Endothelial cell of umbilical vein (primary cell): ENCODE results near the gene ANKRD33. TPM values are rescaled to one million over a fixed set of nuclear protein-coding genes. Genes with fewer than 3 reads are reported as not detected.

Experiments used
- BruUV-seq: library from RNA; stranded (reverse); fragments of 400-500 nt; replicated peaks from 2 replicates; lab custom pipeline; 2021; lab: Mats Ljungman, UMichigan
- CTCF ChIA-PET: fragments of 300-600, 350-600 bp; sonication (Branson Sonifier 250); formaldehyde crosslinking; loops from one replicate; lab custom pipeline; 2021; ENCODE audit warnings: antibody characterized with exemption, inconsistent platforms; lab: Charles Lee
- POLR2A ChIA-PET: fragments of 300-600, 350-600 bp; sonication (Branson Sonifier 250); formaldehyde crosslinking; loops from one replicate; lab custom pipeline; 2021; ENCODE audit warnings: antibody characterized with exemption, inconsistent platforms; lab: Charles Lee
- DNase-seq: peaks from one replicate; pipeline ENCODE4 v3.0.0-alpha.2; 2011; ENCODE audit warnings: low read depth, low spot score
- FAIRE-seq: peaks from 2 replicates; lab custom pipeline; 2011; peaks lifted over from hg19 to GRCh38; lab: Jason Lieb, UNC
- H2AFZ ChIP-seq: 2 replicates; pipeline ENCODE4 v1.6.0; 2012; ENCODE audit warnings: low read depth, low read length, control low read depth, inconsistent platforms
- H3K27ac ChIP-seq: 2 replicates; pipeline ENCODE4 v1.5.1; 2011; ENCODE audit warnings: low read depth, mild to moderate bottlenecking, control low read depth, low read length, moderate library complexity; ENCODE audit not compliant: insufficient read depth
- H3K27me3 ChIP-seq, 2 experiments: 2 replicates each; pipeline versions ENCODE4 v1.6.0 to v1.6.1; 2011; ENCODE audit warnings: low read length in 2 of 2, mixed read lengths in 1 of 2; ENCODE audit not compliant: control insufficient read depth in 2 of 2, insufficient read depth in 2 of 2
- H3K36me3 ChIP-seq, 2 experiments: 2 replicates in 1 of 2; 3 replicates in 1 of 2; pipeline ENCODE4 v1.5.1; 2011; ENCODE audit warnings: low read length in 2 of 2, mild to moderate bottlenecking in 1 of 2, moderate library complexity in 1 of 2; ENCODE audit not compliant: control insufficient read depth in 2 of 2, insufficient read depth in 2 of 2; ENCODE audit errors: extremely low read depth in 1 of 2
- H3K4me1 ChIP-seq: 3 replicates; pipeline ENCODE4 v1.5.1; 2011; ENCODE audit warnings: mild to moderate bottlenecking, low read length; ENCODE audit not compliant: control insufficient read depth, insufficient read depth; ENCODE audit errors: extremely low read depth
- H3K4me2 ChIP-seq: 2 replicates; pipeline ENCODE4 v1.6.1; 2011; ENCODE audit warnings: low read length, control low read depth, mixed read lengths; ENCODE audit not compliant: insufficient read depth
- H3K4me3 ChIP-seq, 3 experiments: fragments of 200-600 bp in 1 of 3; sonication (generic), shearing (Covaris generic) in 1 of 3; replicated peaks in 1 of 3; 2 replicates each; pipeline ENCODE4 v1.5.1; 2011 to 2016; ENCODE audit warnings: control low read depth in 3 of 3, low read length in 3 of 3, mild to moderate bottlenecking in 2 of 3, inconsistent platforms in 1 of 3, low read depth in 1 of 3, moderate library complexity in 1 of 3; ENCODE audit not compliant: insufficient read depth in 1 of 3
- H3K79me2 ChIP-seq: 2 replicates; pipeline ENCODE4 v1.6.0; 2012; ENCODE audit warnings: low read length, inconsistent platforms; ENCODE audit not compliant: control insufficient read depth, insufficient read depth
- H3K9ac ChIP-seq: replicated peaks from 2 replicates; pipeline ENCODE3; 2011; ENCODE audit warnings: low read length, control low read depth; ENCODE audit not compliant: insufficient read depth; ENCODE audit errors: extremely low read depth
- H3K9me1 ChIP-seq: replicated peaks from 3 replicates; pipeline ENCODE4 v1.6.0; 2011; ENCODE audit warnings: mild to moderate bottlenecking, low read length; ENCODE audit not compliant: control insufficient read depth, insufficient read depth; ENCODE audit errors: extremely low read depth
- H3K9me3 ChIP-seq: replicated peaks from 2 replicates; pipeline ENCODE4 v1.5.1; 2012; ENCODE audit warnings: low read length, inconsistent platforms; ENCODE audit not compliant: control insufficient read depth, insufficient read depth
- H4K20me1 ChIP-seq: replicated peaks from 2 replicates; pipeline ENCODE3; 2011; ENCODE audit warnings: mild to moderate bottlenecking, low read length; ENCODE audit not compliant: control insufficient read depth, insufficient read depth; ENCODE audit errors: extremely low read depth
- EZH2 ChIP-seq: IDR thresholded peaks from 2 replicates; pipeline ENCODE4 v1.6.1; 2012; ENCODE audit warnings: borderline replicate concordance, low read depth, mild to moderate bottlenecking, moderate library complexity, low read length, inconsistent platforms; ENCODE audit not compliant: severe bottlenecking
- FOS ChIP-seq: IDR thresholded peaks from 2 replicates; pipeline ENCODE4 v1.6.1; 2011; ENCODE audit warnings: mild to moderate bottlenecking, low read length, moderate library complexity, borderline replicate concordance; ENCODE audit not compliant: insufficient read depth
- GATA2 ChIP-seq: IDR thresholded peaks from 2 replicates; pipeline ENCODE4 v1.7.0; 2011; ENCODE audit warnings: low read depth, mild to moderate bottlenecking, moderate library complexity, mixed read lengths, low read length; ENCODE audit not compliant: insufficient read length, insufficient read depth
- JUN ChIP-seq: IDR thresholded peaks from 2 replicates; pipeline ENCODE4 v1.6.1; 2011; ENCODE audit warnings: borderline replicate concordance, low read depth; ENCODE audit not compliant: insufficient read length, insufficient read depth
- MYC ChIP-seq: IDR thresholded peaks from one replicate; pipeline ENCODE4 v1.6.1; 2011; ENCODE audit warnings: mild to moderate bottlenecking, low read depth, low read length
- POLR2A ChIP-seq: IDR thresholded peaks from 2 replicates; pipeline ENCODE4 v1.6.1; 2012; ENCODE audit warnings: low read depth, mild to moderate bottlenecking, control low read depth, low read length
- POLR2AphosphoS5 ChIP-seq: IDR thresholded peaks from 2 replicates; pipeline ENCODE4 v1.6.1; 2012; ENCODE audit warnings: low read depth, mild to moderate bottlenecking, control low read depth, low read length, moderate library complexity; ENCODE audit not compliant: insufficient read depth
- dilution Hi-C: fragments of 300-500 bp; cut with MboI; formaldehyde crosslinking; loops from one replicate; pipeline ENCODE4 v1.15.0; 2019; ENCODE audit warnings: low sequenced_read_pairs; ENCODE audit not compliant: extremely low pct_ligation_motif_present
- intact Hi-C: fragments of 100-400 bp; cut with micrococcal nuclease; formaldehyde crosslinking; loops from one replicate; pipeline ENCODE4 v1.10.0; 2022
- polyA plus RNA-seq, 4 experiments: library from polyadenylated mRNA; depleted of rRNA in 3 of 4; stranded (reverse) in 3 of 4; unstranded in 1 of 4; fragments of >200 nt; gene quantifications; 2 replicates each; pipeline versions ENCODE4 v1.2.1 to v1.2.3, GENCODE V29; 2011 to 2012; ENCODE audit warnings: missing spikeins in 1 of 4
- total RNA-seq: library from RNA; stranded (reverse); gene quantifications from 2 replicates; pipeline ENCODE4 v1.2.3, GENCODE V29; 2021
- TF ChIP-seq, protein P1 (sequence below): IDR thresholded peaks from 2 replicates; pipeline ENCODE4 v1.6.1; 2011; ENCODE audit not compliant: insufficient read depth, insufficient read length
- TF ChIP-seq, protein P2 (sequence below), 2 donors: IDR thresholded peaks; 1 replicate in 1 of 2; 2 replicates in 1 of 2; pipeline ENCODE4 v1.5.1; 2011; ENCODE audit warnings: low read length in 2 of 2, mild to moderate bottlenecking in 2 of 2, moderate library complexity in 2 of 2, control low read depth in 1 of 2, inconsistent platforms in 1 of 2, low read depth in 1 of 2; ENCODE audit not compliant: insufficient read depth in 1 of 2; ENCODE audit errors: extremely low read depth in 1 of 2

The ANKRD33 gene
- total and polyA plus RNA-seq, 2 donors (not counting 3 experiments of a cell fraction or from before 2014, with no cell fraction given): 0.80 to 1.2 TPM

DNA sequence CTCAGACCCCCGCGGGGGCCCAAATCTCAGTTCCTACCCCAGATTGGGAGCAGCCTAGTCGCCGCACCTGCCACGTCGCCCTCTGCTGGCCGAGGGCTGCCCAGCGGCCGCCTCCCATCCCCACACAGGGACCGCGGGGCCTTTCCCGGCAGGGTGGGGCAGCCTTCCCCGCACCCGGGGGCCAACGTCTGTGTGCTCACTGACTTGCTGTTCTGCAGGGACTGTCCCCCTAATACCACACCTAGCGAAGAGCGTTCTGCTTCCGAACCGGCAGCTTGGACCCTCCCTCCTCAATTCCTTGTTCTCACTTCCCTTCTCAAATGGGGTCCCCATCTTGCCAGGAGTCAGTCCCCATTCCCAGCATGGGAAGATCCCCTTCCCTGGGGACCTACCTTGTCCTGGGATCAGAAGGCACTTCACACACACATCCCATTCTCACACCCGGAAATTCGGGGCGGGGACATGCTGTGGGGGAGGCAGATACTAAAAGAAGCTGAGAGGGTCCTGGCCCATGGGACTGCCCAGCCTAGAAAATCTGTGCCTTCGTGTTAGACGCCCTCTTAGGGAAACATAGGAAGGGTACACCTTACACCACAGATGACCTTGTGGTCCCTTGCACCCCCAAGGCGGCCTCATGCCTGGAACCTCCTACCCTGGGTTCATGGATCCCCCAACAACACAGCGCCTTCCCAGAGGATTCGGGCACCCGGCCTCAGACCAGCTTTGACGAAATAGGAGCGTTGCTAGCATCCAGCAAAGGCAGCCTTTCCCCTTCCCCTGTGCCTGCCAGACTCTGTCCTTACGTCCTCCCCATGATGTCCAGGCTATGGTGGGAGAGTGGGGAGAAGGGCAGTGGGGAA lies 35.8 kb downstream of the ANKRD33 start:
- Histone ChIP-seq H3K9me3 (no peaks in the 10 kb centered on the region), H3K79me2 (no peaks in the 10 kb centered on the region), H3K9ac (peak overlapping the region; percentile 7), H3K4me1 (peaks cover 54% of the 10 kb centered on the region), H3K9me1 (no peaks in the 10 kb centered on the region), H3K4me3 (no peak overlapping the region), H3K27me3 (no peaks in the 10 kb centered on the region), H3K4me2 (peak overlapping the region; percentile 7), H3K27ac (peak overlapping the region; percentile 99), H2AFZ (no peak overlapping the region), H3K36me3 (peaks cover 13 to 16% of the 10 kb centered on the region in 2 experiments), H4K20me1 (no peaks in the 10 kb centered on the region)
- no peak for TF ChIP-seq FOS
- TF ChIP-seq, protein P1, sequence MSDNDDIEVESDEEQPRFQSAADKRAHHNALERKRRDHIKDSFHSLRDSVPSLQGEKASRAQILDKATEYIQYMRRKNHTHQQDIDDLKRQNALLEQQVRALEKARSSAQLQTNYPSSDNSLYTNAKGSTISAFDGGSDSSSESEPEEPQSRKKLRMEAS: no peak
- TF ChIP-seq GATA2: no peak
- no peak for TF ChIP-seq JUN
- TF ChIP-seq EZH2: no peak
- TF ChIP-seq, protein P2, sequence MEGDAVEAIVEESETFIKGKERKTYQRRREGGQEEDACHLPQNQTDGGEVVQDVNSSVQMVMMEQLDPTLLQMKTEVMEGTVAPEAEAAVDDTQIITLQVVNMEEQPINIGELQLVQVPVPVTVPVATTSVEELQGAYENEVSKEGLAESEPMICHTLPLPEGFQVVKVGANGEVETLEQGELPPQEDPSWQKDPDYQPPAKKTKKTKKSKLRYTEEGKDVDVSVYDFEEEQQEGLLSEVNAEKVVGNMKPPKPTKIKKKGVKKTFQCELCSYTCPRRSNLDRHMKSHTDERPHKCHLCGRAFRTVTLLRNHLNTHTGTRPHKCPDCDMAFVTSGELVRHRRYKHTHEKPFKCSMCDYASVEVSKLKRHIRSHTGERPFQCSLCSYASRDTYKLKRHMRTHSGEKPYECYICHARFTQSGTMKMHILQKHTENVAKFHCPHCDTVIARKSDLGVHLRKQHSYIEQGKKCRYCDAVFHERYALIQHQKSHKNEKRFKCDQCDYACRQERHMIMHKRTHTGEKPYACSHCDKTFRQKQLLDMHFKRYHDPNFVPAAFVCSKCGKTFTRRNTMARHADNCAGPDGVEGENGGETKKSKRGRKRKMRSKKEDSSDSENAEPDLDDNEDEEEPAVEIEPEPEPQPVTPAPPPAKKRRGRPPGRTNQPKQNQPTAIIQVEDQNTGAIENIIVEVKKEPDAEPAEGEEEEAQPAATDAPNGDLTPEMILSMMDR (IDR thresholded peaks at IDR 0.05; ENCODE audit: extremely low read depth in 1 of 2, insufficient read depth in 1 of 2, low read depth in 1 of 2, low read length in 2 of 2): peak; percentile 92 to 98
- TF ChIP-seq MYC: no peak
- TF ChIP-seq POLR2A: peak; percentile 87
- peak; percentile 92 for TF ChIP-seq POLR2AphosphoS5
- DNase-seq (peak; percentile 69), FAIRE-seq (peak; percentile 88)
- dilution Hi-C loops: no loop called here
- CTCF ChIA-PET: interaction anchor here (0.7 to 12.8 kb wide), 14 partner anchors 11 to 503 kb away, joined by 4 to 393 read pairs (median 7); partner anchors contain the start of genes ACVRL1 and ANKRD33
- intact Hi-C loops: loop anchor here (1.0 kb wide), 1 partner anchor 28 kb away; no protein-coding TSS in a partner anchor
- no TSS peak for BruUV-seq
- POLR2A ChIA-PET: interaction anchor here (1.1 to 2.7 kb wide), 4 partner anchors 11 to 83 kb away, joined by 3 to 12 read pairs (median 8); partner anchors contain the start of gene TAMALIN
